HepG2 (cell line): ENCODE measurements around the gene ACP7. TPM values are rescaled to one million over a fixed set of nuclear protein-coding genes. Genes with fewer than 3 reads are reported as not detected.
A peak's percentile ranks its signal among the peaks of the same experiment; 100 is the strongest.

Source experiments
- DNMT3B ChIP-seq: conservative IDR thresholded peaks from 2 replicates; pipeline ENCODE4 v1.6.1; 2016; ENCODE audit warnings: missing biosample characterization, control low read depth
- FOXK1 ChIP-seq: sonication (generic); formaldehyde crosslinking; IDR thresholded peaks from 2 replicates; pipeline ENCODE4 v1.4.0; 2020; ENCODE audit warnings: low read depth, missing genetic modification reagents, borderline replicate concordance
- HDAC2 ChIP-seq: sonication (generic); formaldehyde crosslinking; IDR thresholded peaks from 2 replicates; pipeline ENCODE4 v1.4.0; 2020; ENCODE audit warnings: missing genetic modification reagents
- IRF9 ChIP-seq: sonication (generic); formaldehyde crosslinking; IDR thresholded peaks from 2 replicates; pipeline ENCODE4 v1.8.0; 2022; ENCODE audit warnings: missing genetic modification reagents, mild to moderate bottlenecking, borderline replicate concordance
- MAF1 ChIP-seq: sonication (generic); formaldehyde crosslinking; IDR thresholded peaks from 2 replicates; pipeline ENCODE4 v1.5.0; 2020; ENCODE audit warnings: missing genetic modification reagents, borderline replicate concordance
- PITX1 ChIP-seq: sonication (generic); formaldehyde crosslinking; IDR thresholded peaks from 2 replicates; pipeline ENCODE4 v1.5.1; 2020; ENCODE audit warnings: mild to moderate bottlenecking, missing genetic modification reagents
- RERE ChIP-seq: IDR thresholded peaks from 2 replicates; pipeline ENCODE4 v1.6.1; 2016; ENCODE audit warnings: low read depth, missing genetic modification reagents, missing compliant biosample characterization
- TARDBP ChIP-seq: sonication (generic); formaldehyde crosslinking; IDR thresholded peaks from 2 replicates; pipeline ENCODE4 v1.8.0; 2022; ENCODE audit warnings: mild to moderate bottlenecking, missing genetic modification reagents
- TSC22D2 ChIP-seq: sonication (generic); formaldehyde crosslinking; IDR thresholded peaks from 2 replicates; pipeline ENCODE4 v1.5.1; 2020; ENCODE audit warnings: missing genetic modification reagents, mild to moderate bottlenecking, borderline replicate concordance
- ZEB1 ChIP-seq: IDR thresholded peaks from 2 replicates; pipeline ENCODE4 v1.6.1; 2012; ENCODE audit warnings: mild to moderate bottlenecking, low read depth, inconsistent platforms; ENCODE audit not compliant: insufficient replicate concordance
- ZFP62 ChIP-seq: sonication (generic); formaldehyde crosslinking; IDR thresholded peaks from 2 replicates; pipeline ENCODE4 v1.4.0; 2020; ENCODE audit warnings: missing genetic modification reagents
- ZNF337 ChIP-seq: sonication (generic); formaldehyde crosslinking; IDR thresholded peaks from 2 replicates; pipeline ENCODE4 v1.5.1; 2020; ENCODE audit warnings: missing genetic modification reagents, low read depth, mild to moderate bottlenecking, borderline replicate concordance
- ZNF34 ChIP-seq: sonication (generic); formaldehyde crosslinking; IDR thresholded peaks from 2 replicates; pipeline ENCODE4 v1.4.0; 2020; ENCODE audit warnings: mild to moderate bottlenecking, missing genetic modification reagents, borderline replicate concordance
- ZNF430 ChIP-seq: sonication (generic); formaldehyde crosslinking; IDR thresholded peaks from 2 replicates; pipeline ENCODE4 v1.9.0; 2021; ENCODE audit warnings: mild to moderate bottlenecking, missing genetic modification reagents
- ZNF605 ChIP-seq: sonication (generic); formaldehyde crosslinking; IDR thresholded peaks from 2 replicates; pipeline ENCODE4 v1.8.0; 2022; ENCODE audit warnings: mild to moderate bottlenecking, missing genetic modification reagents
- ZNF652 ChIP-seq: IDR thresholded peaks from 2 replicates; pipeline ENCODE4 v1.6.1; 2016; ENCODE audit warnings: low read depth, borderline replicate concordance
- ZNF83 ChIP-seq: sonication (generic); formaldehyde crosslinking; IDR thresholded peaks from 2 replicates; pipeline ENCODE4 v1.4.0; 2020; ENCODE audit warnings: missing genetic modification reagents, mild to moderate bottlenecking, borderline replicate concordance
- polyA plus RNA-seq, 8 experiments: library from polyadenylated mRNA; depleted of rRNA in 3 of 8; stranded (reverse) in 7 of 8; unstranded in 1 of 8; fragments of >200 nt; fragmentation: Illumina TruSeq in 4 of 8; extraction: Trizol in 4 of 8; gene quantifications; 2 replicates each; pipeline versions ENCODE4 v1.2.1 to v1.2.3, GENCODE V29; 2011 to 2016; ENCODE audit warnings: low read depth in 4 of 8, missing spikeins in 1 of 8, mixed read lengths in 1 of 8; ENCODE audit not compliant: insufficient read depth in 1 of 8
- total RNA-seq, 5 experiments: library from RNA; depleted of rRNA; stranded (reverse); fragments of >200 nt; fragmentation: Illumina TruSeq; extraction: Trizol; gene quantifications; 2 replicates each; pipeline ENCODE4 v1.2.3, GENCODE V29; 2016; ENCODE audit warnings: low read depth in 1 of 5
- TF ChIP-seq, protein P1 (sequence below): sonication (generic); formaldehyde crosslinking; IDR thresholded peaks from 2 replicates; pipeline ENCODE4 v1.4.0; 2020; ENCODE audit warnings: mild to moderate bottlenecking, missing genetic modification reagents
- TF ChIP-seq, protein P2 (sequence below): sonication (generic); formaldehyde crosslinking; conservative IDR thresholded peaks from 2 replicates; pipeline ENCODE4 v1.4.0; 2020; ENCODE audit warnings: missing genetic modification reagents

Gene ACP7
- total and polyA plus RNA-seq, 2 of the 13 experiments (the other 11 are each of a cell fraction or from before 2014, with no cell fraction given): not detected

DNA sequence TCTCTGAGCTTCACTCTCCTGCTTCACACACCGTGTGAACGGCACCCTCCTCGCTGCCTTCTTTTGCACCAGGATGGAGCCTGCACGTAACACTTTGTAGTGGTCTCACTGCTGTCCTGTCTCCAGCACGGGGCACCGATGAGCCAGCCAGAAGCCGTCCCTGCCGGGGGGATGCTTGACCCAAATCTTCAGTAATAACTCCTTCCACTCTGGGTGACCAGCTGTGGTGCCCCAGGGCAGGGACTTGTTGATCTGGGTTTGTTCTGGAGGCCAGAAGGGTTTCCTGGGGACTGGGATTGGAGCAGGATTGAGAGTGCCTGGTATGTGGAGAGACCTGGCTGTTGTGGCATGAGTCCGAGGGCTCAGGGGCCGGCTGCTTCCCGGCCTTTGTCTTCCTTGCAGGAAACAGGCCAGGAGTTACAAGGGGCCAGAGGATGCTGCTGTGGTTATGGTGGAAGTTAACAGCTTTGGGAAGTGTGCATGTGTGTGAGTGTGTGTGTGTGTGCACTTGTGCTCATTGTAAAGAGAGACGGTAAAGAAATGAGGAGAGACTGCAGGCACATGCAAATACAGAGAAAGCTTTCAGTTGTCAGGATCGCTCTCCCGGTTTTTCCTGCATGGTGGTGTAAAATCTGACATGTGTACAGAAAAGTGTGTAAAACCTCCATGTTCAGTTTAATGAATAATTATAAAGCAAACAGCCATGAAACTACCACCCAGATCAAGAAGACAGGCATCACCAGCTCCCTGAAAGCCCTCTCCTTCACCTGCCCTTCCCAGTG is 60.3 kb downstream of the ACP7 start (continued):
- TF ChIP-seq, protein P1, sequence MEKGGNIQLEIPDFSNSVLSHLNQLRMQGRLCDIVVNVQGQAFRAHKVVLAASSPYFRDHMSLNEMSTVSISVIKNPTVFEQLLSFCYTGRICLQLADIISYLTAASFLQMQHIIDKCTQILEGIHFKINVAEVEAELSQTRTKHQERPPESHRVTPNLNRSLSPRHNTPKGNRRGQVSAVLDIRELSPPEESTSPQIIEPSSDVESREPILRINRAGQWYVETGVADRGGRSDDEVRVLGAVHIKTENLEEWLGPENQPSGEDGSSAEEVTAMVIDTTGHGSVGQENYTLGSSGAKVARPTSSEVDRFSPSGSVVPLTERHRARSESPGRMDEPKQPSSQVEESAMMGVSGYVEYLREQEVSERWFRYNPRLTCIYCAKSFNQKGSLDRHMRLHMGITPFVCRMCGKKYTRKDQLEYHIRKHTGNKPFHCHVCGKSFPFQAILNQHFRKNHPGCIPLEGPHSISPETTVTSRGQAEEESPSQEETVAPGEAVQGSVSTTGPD (CRISPR knock-in tag): no peak
- TF ChIP-seq FOXK1 (CRISPR knock-in tag) (no peak), TARDBP (CRISPR knock-in tag) (no peak), ZEB1 (no peak), TSC22D2 (CRISPR knock-in tag) (no peak), RERE (CRISPR knock-in tag) (no peak), IRF9 (0 out of 2 replicates have a peak, but pooled peaks have one; percentile 30), ZNF337 (CRISPR knock-in tag) (no peak), ZNF430 (CRISPR knock-in tag) (0 out of 2 replicates have a peak, but pooled peaks have one; percentile 19), DNMT3B (CRISPR knock-in tag) (no peak), ZNF652 (CRISPR knock-in tag) (no peak), ZNF605 (CRISPR knock-in tag) (0 out of 2 replicates have a peak, but pooled peaks have one; percentile 9), ZNF83 (CRISPR knock-in tag) (no peak), ZFP62 (CRISPR knock-in tag) (no peak), ZNF34 (CRISPR knock-in tag) (no peak), PITX1 (CRISPR knock-in tag) (no peak), MAF1 (no peak), HDAC2 (no peak)
- TF ChIP-seq, protein P2, sequence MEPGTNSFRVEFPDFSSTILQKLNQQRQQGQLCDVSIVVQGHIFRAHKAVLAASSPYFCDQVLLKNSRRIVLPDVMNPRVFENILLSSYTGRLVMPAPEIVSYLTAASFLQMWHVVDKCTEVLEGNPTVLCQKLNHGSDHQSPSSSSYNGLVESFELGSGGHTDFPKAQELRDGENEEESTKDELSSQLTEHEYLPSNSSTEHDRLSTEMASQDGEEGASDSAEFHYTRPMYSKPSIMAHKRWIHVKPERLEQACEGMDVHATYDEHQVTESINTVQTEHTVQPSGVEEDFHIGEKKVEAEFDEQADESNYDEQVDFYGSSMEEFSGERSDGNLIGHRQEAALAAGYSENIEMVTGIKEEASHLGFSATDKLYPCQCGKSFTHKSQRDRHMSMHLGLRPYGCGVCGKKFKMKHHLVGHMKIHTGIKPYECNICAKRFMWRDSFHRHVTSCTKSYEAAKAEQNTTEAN (CRISPR knock-in tag): peak; percentile 79
